GM12878 (cell line): ENCODE data around the gene GPBP1. TPM values are rescaled to one million over a fixed set of nuclear protein-coding genes. Genes with fewer than 3 reads are reported as not detected.

Source experiments
- ATAC-seq: fragments of 200-7000 bp; cut with Tn5 transposase; 3 replicates; pipeline ENCODE4 v1.9.1; 2020; ENCODE audit warnings: mild to moderate bottlenecking, moderate library complexity
- BruUV-seq: library from RNA; stranded (reverse); fragments of 400-500 nt; replicated peaks from 2 replicates; lab custom pipeline; 2021; lab: Mats Ljungman, UMichigan
- CTCF ChIA-PET: fragments of 300-600 bp; sonication (Branson Sonifier 250); formaldehyde crosslinking; extraction: SDS; loops from one replicate; lab custom pipeline; 2021; ENCODE audit warnings: inconsistent platforms; lab: Yijun Ruan, JAX
- POLR2A ChIA-PET: fragments of 350-600 bp; formaldehyde crosslinking; extraction: SDS; loops from one replicate; lab custom pipeline; 2021; ENCODE audit warnings: inconsistent platforms; lab: Charles Lee
- RAD21 ChIA-PET: fragments of 300-600 bp; sonication (Branson Sonifier 250); formaldehyde crosslinking; loops from one replicate; lab custom pipeline; 2023; ENCODE audit warnings: antibody characterized with exemption; ENCODE audit not compliant: unreplicated experiment; lab: Charles Lee
- SMC1A ChIA-PET: fragments of 300-600 bp; sonication (Branson Sonifier 250); formaldehyde crosslinking; loops from one replicate; lab custom pipeline; 2023; ENCODE audit not compliant: unreplicated experiment, uncharacterized antibody; lab: Charles Lee
- DNase-seq: peaks from one replicate; pipeline ENCODE4 v3.0.0-alpha.2; 2011; ENCODE audit warnings: low read depth, low spot score
- FAIRE-seq: peaks from 3 replicates; lab custom pipeline; 2011; peaks lifted over from hg19 to GRCh38; lab: Jason Lieb, UNC
- H2AFZ ChIP-seq: 2 replicates; pipeline ENCODE4 v1.6.0; 2011; ENCODE audit warnings: low read depth, low read length, control low read depth; ENCODE audit not compliant: control insufficient read depth
- H3K27ac ChIP-seq: 2 replicates; pipeline ENCODE4 v1.5.1; 2011; ENCODE audit warnings: control low read depth; ENCODE audit not compliant: control insufficient read depth, insufficient read depth
- H3K27me3 ChIP-seq, 2 experiments: replicated peaks in 1 of 2; 2 replicates each; pipeline versions ENCODE4 v1.6.0 to v1.6.1; 2011; ENCODE audit warnings: low read length in 1 of 2; ENCODE audit not compliant: control insufficient read depth in 2 of 2, insufficient read depth in 2 of 2
- H3K36me3 ChIP-seq, 2 experiments: 2 replicates each; pipeline ENCODE4 v1.5.1; 2011; ENCODE audit warnings: low read length in 1 of 2; ENCODE audit not compliant: control insufficient read depth in 2 of 2, insufficient read depth in 2 of 2
- H3K4me1 ChIP-seq: 2 replicates; pipeline ENCODE4 v1.6.1; 2011; ENCODE audit warnings: mild to moderate bottlenecking, low read length, moderate library complexity, mixed read lengths; ENCODE audit not compliant: control insufficient read depth, insufficient read depth
- H3K4me2 ChIP-seq: 2 replicates; pipeline ENCODE4 v1.6.0; 2011; ENCODE audit warnings: control low read depth; ENCODE audit not compliant: control insufficient read depth, insufficient read depth
- H3K4me3 ChIP-seq: fragments of 200-600 bp; sonication (generic); 2 replicates; pipeline ENCODE4 v1.5.1; 2016
- H3K79me2 ChIP-seq: 2 replicates; pipeline ENCODE4 v1.6.0; 2011; ENCODE audit warnings: low read length; ENCODE audit not compliant: control insufficient read depth, insufficient read depth
- H3K9ac ChIP-seq: 2 replicates; pipeline ENCODE4 v1.8.0; 2011; ENCODE audit warnings: low read length, control low read depth, mixed read lengths; ENCODE audit not compliant: control insufficient read depth, insufficient read depth
- H3K9me3 ChIP-seq: replicated peaks from 3 replicates; pipeline ENCODE4 v1.5.1; 2011; ENCODE audit warnings: mild to moderate bottlenecking, low read length; ENCODE audit not compliant: control insufficient read depth, insufficient read depth
- H4K20me1 ChIP-seq: 2 replicates; pipeline ENCODE4 v1.6.0; 2011; ENCODE audit not compliant: control insufficient read depth, insufficient read depth
- JUNB ChIP-seq: IDR thresholded peaks from 2 replicates; pipeline ENCODE4 v1.6.1; 2016; ENCODE audit warnings: antibody characterized with exemption, mild to moderate bottlenecking
- POLR2AphosphoS2 ChIP-seq: IDR thresholded peaks from 2 replicates; pipeline ENCODE4 v1.6.1; 2011; ENCODE audit warnings: low read depth, mild to moderate bottlenecking, low read length, improper control_type of control experiment, moderate library complexity
- SIN3A ChIP-seq: IDR thresholded peaks from 2 replicates; pipeline ENCODE4 v1.6.1; 2012; ENCODE audit warnings: low read depth, low read length, improper control_type of control experiment
- SMC3 ChIP-seq: IDR thresholded peaks from 2 replicates; pipeline ENCODE4 v1.6.1; 2011; ENCODE audit warnings: low read length, improper control_type of control experiment, borderline replicate concordance
- ZNF384 ChIP-seq: IDR thresholded peaks from 2 replicates; pipeline ENCODE4 v1.6.1; 2012; ENCODE audit warnings: low read depth, mild to moderate bottlenecking, low read length, improper control_type of control experiment, borderline replicate concordance
- WGBS: methylation state at CpG from one replicate; pipeline ENCODE4 v1.1.6; 2016; ENCODE audit warnings: low lambda C conversion rate; ENCODE audit not compliant: insufficient replicate concordance, insufficient coverage; ENCODE audit errors: missing lambda C conversion rate; 5-methylcytosine and 5-hydroxymethylcytosine counted together
- in situ Hi-C: fragments of 300-500 bp; cut with MboI; formaldehyde crosslinking; loops from 9 replicates; pipeline ENCODE4 v1.14.3; 2018; ENCODE audit warnings: mixed read lengths
- intact Hi-C: fragments of 100-400 bp; cut with micrococcal nuclease; formaldehyde crosslinking; loops from one replicate; pipeline ENCODE4 v1.14.2; 2022; ENCODE audit not compliant: unreplicated experiment
- polyA plus RNA-seq, 11 experiments: library from polyadenylated mRNA; depleted of rRNA in 4 of 11; unstranded in 6 of 11; stranded (reverse) in 5 of 11; fragments of >200 nt; fragmentation: Nextera tagmentation in 4 of 11; fragmentation: Illumina TruSeq in 1 of 11; extraction: Ambion mirVana in 4 of 11; extraction: Trizol in 1 of 11; gene quantifications; 1 replicate in 1 of 11; 2 replicates in 10 of 11; pipeline versions ENCODE4 v1.2.1 to v1.2.3, GENCODE V29; 2011 to 2016; ENCODE audit warnings: inconsistent platforms in 2 of 11, missing spikeins in 2 of 11, low read depth in 1 of 11
- total RNA-seq, 4 experiments: library from RNA; depleted of rRNA in 3 of 4; stranded (reverse); fragments of >200 nt in 3 of 4; fragmentation: Illumina TruSeq in 1 of 4; extraction: Trizol in 1 of 4; gene quantifications; 2 replicates each; pipeline versions ENCODE4 v1.2.1 to v1.2.3, GENCODE V29; 2013 to 2021
- TF ChIP-seq, protein P1 (sequence below): fragments of 450-650 bp; IDR thresholded peaks from 2 replicates; pipeline ENCODE4 v1.6.1; 2017; ENCODE audit warnings: low read depth, mild to moderate bottlenecking, moderate library complexity

GPBP1 gene
- total and polyA plus RNA-seq, 10 of the 15 experiments (the other 5 are each of a cell fraction or from before 2014, with no cell fraction given) = 27.0 to 96.2 (median 55.4) TPM

DNA sequence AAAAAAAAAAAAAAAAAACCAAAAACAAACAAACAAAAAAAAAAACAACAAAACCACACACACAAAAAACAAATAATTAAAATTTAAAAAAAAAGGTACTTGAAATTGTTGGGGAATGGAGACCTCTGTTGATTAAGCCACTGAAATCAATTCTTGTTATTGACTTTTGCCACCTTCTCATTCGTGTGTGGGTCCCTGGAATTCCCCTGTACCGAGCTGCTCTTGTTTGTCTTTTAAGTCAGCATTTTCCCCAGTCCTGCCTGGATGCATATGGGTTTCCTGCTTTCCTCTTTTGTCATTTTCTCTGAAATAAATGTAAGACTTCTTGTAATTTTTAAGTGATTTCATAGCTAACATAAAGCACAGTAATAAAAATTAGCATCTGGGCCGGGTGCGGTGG, 45.5 kb downstream of the GPBP1 start:
- H3K27me3 ChIP-seq = no peaks in the 10 kb centered on the region
- FAIRE-seq (no peak), ATAC-seq (peak; percentile 57; the same call in 2 of the 3 replicates), DNase-seq (peak; percentile 7)
- H3K9ac ChIP-seq = no peak overlapping the region
- in situ Hi-C loops = no loop called here
- H3K4me2 ChIP-seq = no peak overlapping the region; the same call in 1 of the 2 replicates
- H3K27ac ChIP-seq = no peak overlapping the region; the same call in 1 of the 2 replicates
- peaks cover 59% of the 10 kb centered on the region for H3K79me2 ChIP-seq
- WGBS = 32% methylated on average over 4 of the region's 4 CpGs
- H3K36me3 ChIP-seq = peaks cover 6 to 20% of the 10 kb centered on the region in 2 experiments
- H2AFZ ChIP-seq = no peak overlapping the region
- no peaks in the 10 kb centered on the region for H3K4me1 ChIP-seq
- no TSS peak for BruUV-seq
- H3K9me3 ChIP-seq = no peaks in the 10 kb centered on the region
- TF ChIP-seq ZNF384 = peak; percentile 37; the same call in 1 of the 2 replicates
- no peak for TF ChIP-seq JUNB
- TF ChIP-seq, protein P1, sequence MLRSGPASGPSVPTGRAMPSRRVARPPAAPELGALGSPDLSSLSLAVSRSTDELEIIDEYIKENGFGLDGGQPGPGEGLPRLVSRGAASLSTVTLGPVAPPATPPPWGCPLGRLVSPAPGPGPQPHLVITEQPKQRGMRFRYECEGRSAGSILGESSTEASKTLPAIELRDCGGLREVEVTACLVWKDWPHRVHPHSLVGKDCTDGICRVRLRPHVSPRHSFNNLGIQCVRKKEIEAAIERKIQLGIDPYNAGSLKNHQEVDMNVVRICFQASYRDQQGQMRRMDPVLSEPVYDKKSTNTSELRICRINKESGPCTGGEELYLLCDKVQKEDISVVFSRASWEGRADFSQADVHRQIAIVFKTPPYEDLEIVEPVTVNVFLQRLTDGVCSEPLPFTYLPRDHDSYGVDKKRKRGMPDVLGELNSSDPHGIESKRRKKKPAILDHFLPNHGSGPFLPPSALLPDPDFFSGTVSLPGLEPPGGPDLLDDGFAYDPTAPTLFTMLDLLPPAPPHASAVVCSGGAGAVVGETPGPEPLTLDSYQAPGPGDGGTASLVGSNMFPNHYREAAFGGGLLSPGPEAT = 0 out of 2 replicates have a peak, but pooled peaks have one; percentile 47
- peak; percentile 3; the same call in 1 of the 2 replicates for TF ChIP-seq SMC3
- no peak for TF ChIP-seq POLR2AphosphoS2
- no peak for TF ChIP-seq SIN3A
- H4K20me1 ChIP-seq = peaks cover 5% of the 10 kb centered on the region; the same call in 1 of the 2 replicates
- SMC1A ChIA-PET = interaction anchor here (0.8 to 2.8 kb wide), 27 partner anchors 8 to 1242 kb away, joined by 3 to 33 read pairs (median 4); partner anchors contain the start of genes GPBP1 and SETD9
- CTCF ChIA-PET = interaction anchor here (0.6 to 2.5 kb wide), 26 partner anchors 10 to 949 kb away, joined by 3 to 31 read pairs (median 4); partner anchors contain the start of gene SETD9
- RAD21 ChIA-PET = interaction anchor here (0.8 to 2.0 kb wide), 14 partner anchors 30 to 947 kb away, joined by 3 to 25 read pairs (median 6); partner anchors contain the start of gene GPBP1
- no peak overlapping the region for H3K4me3 ChIP-seq
- intact Hi-C loops = loop anchor here (5.0 kb wide), 1 partner anchor 267 kb away; the partner anchor contains the start of gene MIER3
- POLR2A ChIA-PET = interaction anchor here (0.6 to 1.1 kb wide), 6 partner anchors 10 to 960 kb away, joined by 3 to 6 read pairs (median 4); no protein-coding TSS in a partner anchor
